ENCODE measurements around the gene TMEM141.

Gene TMEM141

GRCh38 chr9:136808075-136808805, 17.1 kb downstream of the TMEM141 start:
- DNase-seq, result peak in 22 of 56 donors; percentile 21 to 76 (median 56)

GRCh38 chr9:136808806-136809158, 17.6 kb downstream of the TMEM141 start:
- no peak for DNase-seq

- no peak for DNase-seq
Measured at GRCh38 chr9:136814725-136815421, 23.7 kb downstream of the TMEM141 start.

- no peak for DNase-seq
Measured at GRCh38 chr9:136815422-136815782, 24.3 kb downstream of the TMEM141 start.

- peak in 1 of 56 donors; percentile 21 for DNase-seq
Measured at GRCh38 chr9:136820971-136821825, 30.1 kb downstream of the TMEM141 start.

- no peak for DNase-seq
Measured at GRCh38 chr9:136821826-136822544, 30.8 kb downstream of the TMEM141 start.

GRCh38 chr9:136823136-136824046, 32.2 kb downstream of the TMEM141 start:
- DNase-seq, result peak in 15 of 56 donors; percentile 24 to 64 (median 40)

- peak in 13 of 56 donors; percentile 23 to 62 (median 48) for DNase-seq
Measured at GRCh38 chr9:136824496-136825225, 33.5 kb downstream of the TMEM141 start.

- no peak for DNase-seq
Measured at GRCh38 chr9:136825295-136826187, 34.4 kb downstream of the TMEM141 start.

GRCh38 chr9:136826188-136826541, 35.0 kb downstream of the TMEM141 start:
- DNase-seq, result no peak

GRCh38 chr9:136826703-136827582, 35.8 kb downstream of the TMEM141 start:
- no peak for DNase-seq

- DNase-seq, result no peak
Measured at GRCh38 chr9:136827794-136828473, 36.8 kb downstream of the TMEM141 start.

GRCh38 chr9:136828474-136829140, 37.5 kb downstream of the TMEM141 start:
- DNase-seq, result no peak

- no peak for DNase-seq
Measured at GRCh38 chr9:136829412-136829811, 38.3 kb downstream of the TMEM141 start.

- no peak for DNase-seq
Measured at GRCh38 chr9:136829981-136830885, 39.1 kb downstream of the TMEM141 start.
